Hematopoietic multipotent progenitor cell treated with erythropoietin and hydrocortisone succinate and interleukin-3 and kit ligand, for 6 days (in vitro differentiated cells): ENCODE results near the gene HYDIN.

ENCODE experiments used
- DNase-seq: peaks from one replicate; pipeline ENCODE4 v3.0.0-alpha.2; 2015

The HYDIN gene

DNA sequence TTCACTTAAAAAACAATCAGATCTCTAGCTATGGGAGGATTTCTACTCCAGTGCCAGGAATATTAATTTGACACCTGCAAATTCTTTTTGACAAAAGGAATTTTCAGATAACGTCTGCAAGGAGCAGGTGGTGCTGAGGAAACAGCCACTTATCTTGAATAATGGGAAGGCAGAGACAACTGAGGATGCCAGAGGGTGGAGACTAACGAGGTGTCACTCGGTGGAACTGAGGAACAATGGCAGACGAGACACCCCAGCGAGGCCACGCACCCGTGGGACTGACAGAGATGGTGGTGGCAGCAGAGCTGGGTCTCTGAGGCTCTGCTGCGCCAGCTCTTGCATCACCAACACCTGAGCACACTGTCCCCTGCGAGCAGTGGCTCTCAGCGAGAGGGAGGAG is 471.7 kb downstream of the HYDIN start:
- no peak for DNase-seq
